GM23338 (cell line): ENCODE measurements around the gene ETV6. TPM values are rescaled to one million over a fixed set of nuclear protein-coding genes. Genes with fewer than 3 reads are reported as not detected.

Experiments used
- ATAC-seq: fragments of 200-7000 bp; cut with Tn5 transposase; 3 replicates; pipeline ENCODE4 v1.9.1; 2020
- DNase-seq: peaks from one replicate; pipeline ENCODE4 v3.0.0-alpha.2; 2015; ENCODE audit warnings: low spot score
- H2AFZ ChIP-seq: fragments of 200-600 bp; sonication (generic); 2 replicates; pipeline ENCODE4 v1.8.0; 2016; ENCODE audit warnings: antibody characterized with exemption, mild to moderate bottlenecking, moderate library complexity
- H3F3A ChIP-seq: fragments of 200-600 bp; sonication (generic); replicated peaks from 2 replicates; pipeline ENCODE4 v1.8.0; 2017; ENCODE audit warnings: antibody characterized with exemption, mixed run types, low read depth
- H3K27ac ChIP-seq: fragments of 200-600 bp; sonication (generic); 2 replicates; pipeline ENCODE4 v1.6.1; 2016; ENCODE audit warnings: low read depth
- H3K27me3 ChIP-seq: fragments of 200-600 bp; sonication (generic); 2 replicates; pipeline ENCODE4 v1.8.0; 2016; ENCODE audit warnings: mild to moderate bottlenecking, mixed run types, moderate library complexity; ENCODE audit not compliant: insufficient read depth
- H3K36me3 ChIP-seq: fragments of 200-600 bp; sonication (generic); 2 replicates; pipeline ENCODE4 v1.8.0; 2016; ENCODE audit warnings: mild to moderate bottlenecking; ENCODE audit not compliant: insufficient read depth
- H3K4me1 ChIP-seq: fragments of 200-600 bp; sonication (generic); 2 replicates; pipeline ENCODE4 v1.8.0; 2016; ENCODE audit warnings: mild to moderate bottlenecking, moderate library complexity; ENCODE audit not compliant: insufficient read depth
- H3K4me2 ChIP-seq: fragments of 200-600 bp; sonication (generic); 2 replicates; pipeline ENCODE4 v1.7.1; 2017; ENCODE audit warnings: mixed run types
- H3K4me3 ChIP-seq: fragments of 200-600 bp; sonication (generic); 2 replicates; pipeline ENCODE4 v1.6.1; 2016; ENCODE audit warnings: mixed run types
- H3K79me2 ChIP-seq: fragments of 200-600 bp; sonication (generic); replicated peaks from 2 replicates; pipeline ENCODE4 v1.8.0; 2017; ENCODE audit warnings: mild to moderate bottlenecking; ENCODE audit not compliant: insufficient read depth
- H3K9me2 ChIP-seq: fragments of 200-600 bp; sonication (generic); 2 replicates; pipeline ENCODE4 v1.8.0; 2017; ENCODE audit not compliant: insufficient read depth
- H4K20me1 ChIP-seq: fragments of 200-600 bp; sonication (generic); replicated peaks from 2 replicates; pipeline ENCODE4 v1.8.0; 2017; ENCODE audit warnings: mild to moderate bottlenecking; ENCODE audit not compliant: insufficient read depth
- H3K27ac Mint-ChIP-seq: 2 replicates; pipeline ENCODE4 v1.8.0; 2020; ENCODE audit warnings: inconsistent platforms, mild to moderate bottlenecking, moderate library complexity, mixed read lengths
- H3K27me3 Mint-ChIP-seq: 3 replicates; pipeline ENCODE4 v1.8.0; 2022; ENCODE audit warnings: low read depth, mild to moderate bottlenecking, moderate library complexity, mixed read lengths, inconsistent platforms; ENCODE audit not compliant: insufficient read depth, poor library complexity
- H3K36me3 Mint-ChIP-seq: 3 replicates; pipeline ENCODE4 v1.8.0; 2021; ENCODE audit warnings: low read depth, mild to moderate bottlenecking, inconsistent platforms, moderate library complexity, mixed read lengths
- H3K4me1 Mint-ChIP-seq: 3 replicates; pipeline ENCODE4 v1.8.0; 2020; ENCODE audit warnings: mild to moderate bottlenecking, inconsistent platforms, mixed read lengths
- H3K4me3 Mint-ChIP-seq: 3 replicates; pipeline ENCODE4 v1.8.0; 2021; ENCODE audit warnings: moderate library complexity, mild to moderate bottlenecking, inconsistent platforms, mixed read lengths
- H3K9me3 Mint-ChIP-seq: 3 replicates; pipeline ENCODE4 v1.8.0; 2020; ENCODE audit warnings: moderate library complexity, mild to moderate bottlenecking, inconsistent platforms, mixed read lengths
- CREB1 ChIP-seq: fragments of 250-450 bp; sonication (Bioruptor Pico); IDR thresholded peaks from 2 replicates; pipeline ENCODE4 v1.5.0; 2020; ENCODE audit warnings: low read depth, mild to moderate bottlenecking, moderate library complexity
- CTCF ChIP-seq, 2 experiments: fragments of 200-600 bp in 1 of 2; sonication (generic) in 1 of 2; conservative IDR thresholded peaks; 2 replicates each; pipeline versions ENCODE4 v1.5.1 to v1.6.1; 2016 to 2017; ENCODE audit warnings: antibody characterized with exemption in 2 of 2, low read depth in 2 of 2, mild to moderate bottlenecking in 2 of 2, moderate library complexity in 1 of 2
- ETS1 ChIP-seq: IDR thresholded peaks from 2 replicates; pipeline ENCODE4 v1.6.1; 2016; ENCODE audit warnings: antibody characterized with exemption
- EZH2 ChIP-seq: fragments of 200-600 bp; sonication (generic); IDR thresholded peaks from one replicate; pipeline ENCODE4 v1.8.0; 2017; ENCODE audit warnings: antibody characterized with exemption, mild to moderate bottlenecking, low read depth; ENCODE audit not compliant: unreplicated experiment
- EZH2phosphoT487 ChIP-seq: fragments of 200-600 bp; sonication (generic); IDR thresholded peaks from one replicate; pipeline ENCODE4 v1.8.1; 2018; ENCODE audit warnings: antibody characterized with exemption; ENCODE audit not compliant: unreplicated experiment
- JUNB ChIP-seq: IDR thresholded peaks from one replicate; pipeline ENCODE4 v1.6.1; 2016; ENCODE audit warnings: antibody characterized with exemption; ENCODE audit not compliant: unreplicated experiment
- NANOG ChIP-seq: IDR thresholded peaks from 2 replicates; pipeline ENCODE4 v1.6.1; 2016; ENCODE audit warnings: antibody characterized with exemption, borderline replicate concordance
- POLR2AphosphoS5 ChIP-seq: IDR thresholded peaks from 2 replicates; pipeline ENCODE4 v1.6.1; 2016; ENCODE audit warnings: antibody characterized with exemption, low read depth
- REST ChIP-seq: IDR thresholded peaks from one replicate; pipeline ENCODE4 v1.6.1; 2018; ENCODE audit warnings: antibody characterized with exemption; ENCODE audit not compliant: unreplicated experiment
- STAT1 ChIP-seq: IDR thresholded peaks from one replicate; pipeline ENCODE4 v1.6.1; 2016; ENCODE audit warnings: antibody characterized with exemption; ENCODE audit not compliant: unreplicated experiment
- ZNF114 ChIP-seq: fragments of 250-450 bp; sonication (Bioruptor Pico); IDR thresholded peaks from 2 replicates; pipeline ENCODE4 v1.5.0; 2020; ENCODE audit warnings: mild to moderate bottlenecking, moderate library complexity
- ZNF331 ChIP-seq: fragments of 250-450 bp; sonication (Bioruptor Pico); IDR thresholded peaks from 2 replicates; pipeline ENCODE4 v1.5.0; 2020; ENCODE audit warnings: low read depth, mild to moderate bottlenecking, moderate library complexity
- ZNF462 ChIP-seq: fragments of 250-450 bp; sonication (Bioruptor Pico); IDR thresholded peaks from 2 replicates; pipeline ENCODE4 v1.5.0; 2020; ENCODE audit warnings: mild to moderate bottlenecking, moderate library complexity
- polyA plus RNA-seq: library from polyadenylated mRNA; unstranded; fragments of >200 nt; fragmentation: Nextera tagmentation; extraction: Ambion mirVana; gene quantifications from 2 replicates; pipeline ENCODE4 v1.2.1, GENCODE V29; 2016
- total RNA-seq: library from RNA; depleted of rRNA; stranded (reverse); fragments of >200 nt; shearing (Covaris generic); gene quantifications from 2 replicates; pipeline ENCODE4 v1.2.3, GENCODE V29; 2014

ETV6 gene
- total and polyA plus RNA-seq, 2 experiments from 2014 or later: 7.5 to 15.1 TPM

- H3K36me3 Mint-ChIP-seq: peaks cover 25% of the 10 kb centered on the region
- no peak overlapping the region for H3K4me2 ChIP-seq
- ATAC-seq (no peak), DNase-seq (no peak)
- no peaks in the 10 kb centered on the region for H3K79me2 ChIP-seq
- H3K27me3 Mint-ChIP-seq: peaks cover 2% of the 10 kb centered on the region
- peaks cover 48% of the 10 kb centered on the region for H3K9me3 Mint-ChIP-seq
- no peaks in the 10 kb centered on the region for H4K20me1 ChIP-seq
- H3K9me2 ChIP-seq: peaks cover 6% of the 10 kb centered on the region; the same call in 1 of the 2 replicates
- H3K36me3 ChIP-seq: peaks cover 6% of the 10 kb centered on the region; the same call in 1 of the 2 replicates
- H3K27ac Mint-ChIP-seq: no peak overlapping the region
- no peaks in the 10 kb centered on the region for H3K27me3 ChIP-seq
- no peak overlapping the region for H3K4me3 ChIP-seq
- H3F3A ChIP-seq: no peaks in the 10 kb centered on the region
- TF ChIP-seq ZNF462 (no peak), ZNF114 (CRISPR knock-in tag) (no peak), NANOG (no peak), CREB1 (CRISPR knock-in tag) (no peak), REST (no peak), EZH2 (no peak), POLR2AphosphoS5 (no peak), JUNB (no peak), CTCF (conservative IDR thresholded peaks at IDR 0.05; ENCODE audit: low read depth in 2 of 2) (no peak), ZNF331 (CRISPR knock-in tag) (no peak), ETS1 (no peak), STAT1 (no peak), EZH2phosphoT487 (no peak)
- no peaks in the 10 kb centered on the region for H3K4me1 ChIP-seq
- H2AFZ ChIP-seq: no peak overlapping the region
- no peaks in the 10 kb centered on the region for H3K4me1 Mint-ChIP-seq
- H3K4me3 Mint-ChIP-seq: no peak overlapping the region
- H3K27ac ChIP-seq: no peak overlapping the region
Measured at GRCh38 chr12:11907625-11908024, 258.2 kb downstream of the ETV6 start.
